OCI-LY3 (cell line): ENCODE data around the gene RGS6.

Experiments
- H2AFZ ChIP-seq: fragments of 200-600, 300-600 bp; shearing (Covaris generic); 2 replicates; pipeline ENCODE4 v1.6.0; 2014; ENCODE audit warnings: antibody characterized with exemption, low read depth, low read length
- H3K27ac ChIP-seq: fragments of 200-600, 300-600 bp; sonication (generic); 2 replicates; pipeline ENCODE4 v1.5.1; 2014; ENCODE audit warnings: mild to moderate bottlenecking, low read length, moderate library complexity, mixed read lengths
- H3K27me3 ChIP-seq: fragments of 200-600, 300-600 bp; sonication (generic); 2 replicates; pipeline ENCODE4 v1.6.1; 2014; ENCODE audit warnings: low read depth, low read length, mixed read lengths
- H3K36me3 ChIP-seq: fragments of 200-600, 300-600 bp; sonication (generic); replicated peaks from 2 replicates; pipeline ENCODE3; 2014; ENCODE audit warnings: low read depth, low read length, mixed read lengths
- H3K4me1 ChIP-seq: fragments of 300-600, 200-600 bp; sonication (generic); 2 replicates; pipeline ENCODE4 v1.6.1; 2014; ENCODE audit warnings: low read length, mixed read lengths
- H3K4me2 ChIP-seq: fragments of 200-600, 300-600 bp; sonication (generic); 2 replicates; pipeline ENCODE4 v1.6.1; 2014; ENCODE audit warnings: low read length, mixed read lengths
- H3K4me3 ChIP-seq: fragments of 300-600, 200-600 bp; sonication (generic); 2 replicates; pipeline ENCODE4 v1.5.1; 2014; ENCODE audit warnings: antibody characterized with exemption, mild to moderate bottlenecking, low read length, moderate library complexity
- H3K79me2 ChIP-seq: fragments of 300-600, 200-600 bp; shearing (Covaris generic); 2 replicates; pipeline ENCODE4 v1.6.1; 2014; ENCODE audit warnings: mild to moderate bottlenecking, low read length, mixed read lengths
- H3K9ac ChIP-seq: fragments of 300-600, 200-600 bp; shearing (Covaris generic); 2 replicates; pipeline ENCODE4 v1.6.0; 2014; ENCODE audit warnings: mild to moderate bottlenecking, low read length, moderate library complexity
- H3K9me3 ChIP-seq: fragments of 200-600, 300-600 bp; shearing (Covaris generic); 2 replicates; pipeline ENCODE4 v1.6.1; 2014; ENCODE audit warnings: low read length, mixed read lengths; ENCODE audit not compliant: insufficient read depth
- H4K20me1 ChIP-seq: fragments of 200-600, 300-600 bp; sonication (generic); 2 replicates; pipeline ENCODE4 v1.6.1; 2016; ENCODE audit warnings: low read length, mixed read lengths; ENCODE audit not compliant: insufficient read depth
- EZH2phosphoT487 ChIP-seq: fragments of 200-600 bp; shearing (Covaris generic); IDR thresholded peaks from 2 replicates; pipeline ENCODE4 v1.6.1; 2018; ENCODE audit warnings: antibody characterized with exemption, mixed run types, low read depth
- TF ChIP-seq, protein P1 (sequence below): fragments of 200-600, 300-600 bp; sonication (generic); IDR thresholded peaks from 2 replicates; pipeline ENCODE4 v1.5.1; 2014; ENCODE audit warnings: antibody characterized with exemption, low read length, low read depth

Gene RGS6

DNA sequence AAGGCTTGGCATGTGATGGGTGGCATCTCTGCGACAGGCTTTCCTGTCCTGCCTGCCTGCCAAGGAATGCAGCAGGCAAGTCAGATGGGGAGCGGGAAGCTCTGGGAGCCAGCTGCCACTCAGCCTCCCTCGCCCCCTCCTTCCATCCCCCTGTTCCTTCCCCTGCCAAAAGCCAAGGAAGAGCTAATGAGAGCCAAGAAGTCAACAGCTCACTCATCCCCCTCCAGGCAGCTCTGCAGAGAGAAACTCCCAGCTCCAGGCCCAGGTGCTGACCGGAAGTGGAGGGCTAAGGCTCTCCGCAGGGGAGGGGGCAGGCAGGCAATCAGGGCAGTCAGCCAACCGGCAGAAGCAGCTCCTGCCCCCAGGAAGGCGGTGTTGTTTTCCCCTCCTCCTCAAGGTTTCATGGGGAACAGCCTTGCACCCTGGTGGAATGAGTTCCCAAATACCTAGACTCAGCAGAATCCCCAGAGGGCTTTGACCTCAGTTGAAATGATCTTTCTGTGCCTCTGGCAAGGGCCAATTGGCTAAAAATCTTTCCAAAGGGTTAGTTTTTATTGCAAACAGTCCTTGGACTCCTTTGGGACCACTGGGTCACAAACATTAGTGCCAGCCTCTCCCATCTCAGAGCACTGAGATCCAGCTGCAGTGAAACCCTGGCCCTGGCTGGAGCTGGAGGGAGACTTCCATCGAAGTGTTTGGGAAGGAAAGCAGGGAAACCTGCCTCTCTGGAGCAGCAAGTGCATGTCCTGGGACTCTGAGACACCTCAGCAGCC, 612.6 kb downstream of the RGS6 start:
- Histone ChIP-seq H2AFZ (no peak overlapping the region), H3K4me2 (no peak overlapping the region), H3K27ac (no peak overlapping the region)

DNA sequence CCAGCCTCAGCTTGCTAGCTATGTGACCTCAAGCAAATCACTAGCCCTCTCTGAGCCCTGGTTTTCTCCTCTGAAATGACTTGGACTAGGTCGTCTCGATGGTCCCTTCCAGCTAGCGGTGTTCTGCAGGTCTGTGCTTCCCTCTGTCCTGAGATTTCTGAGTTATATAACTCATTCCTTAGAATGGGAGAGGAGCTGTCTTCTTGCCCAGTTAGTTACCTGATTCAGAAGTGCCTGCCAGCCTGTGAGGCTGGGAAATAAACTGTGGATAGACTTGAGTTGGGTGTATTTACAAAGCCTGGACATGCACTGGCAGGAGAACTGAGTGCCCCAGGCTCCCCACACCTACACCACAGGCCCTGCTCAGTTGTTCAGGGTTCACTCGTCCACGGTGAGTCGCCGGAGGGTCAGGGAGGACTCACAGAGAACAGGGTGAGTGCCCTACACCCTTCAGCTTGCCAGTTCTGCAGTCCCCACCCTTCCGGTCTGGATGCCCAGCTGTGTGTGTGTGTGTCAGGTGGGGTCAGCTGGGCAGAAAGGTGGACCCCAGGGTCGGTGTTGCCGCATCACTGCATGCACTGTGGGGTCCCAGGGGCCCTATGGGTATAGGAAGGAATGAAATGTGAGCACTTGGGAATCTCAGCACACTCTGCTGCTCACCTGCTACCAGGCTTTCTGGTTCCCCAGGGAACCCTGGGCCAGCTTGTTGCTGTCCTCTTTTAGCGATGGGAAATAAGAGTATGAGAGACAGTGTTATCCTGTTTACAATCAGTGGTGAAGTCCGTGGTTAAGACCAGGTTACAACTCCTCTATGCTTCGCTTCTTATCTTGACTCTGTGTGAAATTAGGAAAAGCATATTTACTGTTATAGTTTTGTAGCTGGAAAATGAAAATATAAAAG, 613.4 kb downstream of the RGS6 start:
- no peak overlapping the region for H2AFZ ChIP-seq
- H3K27me3 ChIP-seq: peaks cover 79% of the 10 kb centered on the region
- no peak for TF ChIP-seq EZH2phosphoT487
- TF ChIP-seq, protein P1, sequence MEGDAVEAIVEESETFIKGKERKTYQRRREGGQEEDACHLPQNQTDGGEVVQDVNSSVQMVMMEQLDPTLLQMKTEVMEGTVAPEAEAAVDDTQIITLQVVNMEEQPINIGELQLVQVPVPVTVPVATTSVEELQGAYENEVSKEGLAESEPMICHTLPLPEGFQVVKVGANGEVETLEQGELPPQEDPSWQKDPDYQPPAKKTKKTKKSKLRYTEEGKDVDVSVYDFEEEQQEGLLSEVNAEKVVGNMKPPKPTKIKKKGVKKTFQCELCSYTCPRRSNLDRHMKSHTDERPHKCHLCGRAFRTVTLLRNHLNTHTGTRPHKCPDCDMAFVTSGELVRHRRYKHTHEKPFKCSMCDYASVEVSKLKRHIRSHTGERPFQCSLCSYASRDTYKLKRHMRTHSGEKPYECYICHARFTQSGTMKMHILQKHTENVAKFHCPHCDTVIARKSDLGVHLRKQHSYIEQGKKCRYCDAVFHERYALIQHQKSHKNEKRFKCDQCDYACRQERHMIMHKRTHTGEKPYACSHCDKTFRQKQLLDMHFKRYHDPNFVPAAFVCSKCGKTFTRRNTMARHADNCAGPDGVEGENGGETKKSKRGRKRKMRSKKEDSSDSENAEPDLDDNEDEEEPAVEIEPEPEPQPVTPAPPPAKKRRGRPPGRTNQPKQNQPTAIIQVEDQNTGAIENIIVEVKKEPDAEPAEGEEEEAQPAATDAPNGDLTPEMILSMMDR: no peak
- no peaks in the 10 kb centered on the region for H4K20me1 ChIP-seq
- H3K4me3 ChIP-seq: no peak overlapping the region
- no peaks in the 10 kb centered on the region for H3K79me2 ChIP-seq
- H3K36me3 ChIP-seq: no peaks in the 10 kb centered on the region
- H3K9ac ChIP-seq: no peak overlapping the region
- H3K4me2 ChIP-seq: no peak overlapping the region
- H3K27ac ChIP-seq: no peak overlapping the region
- no peaks in the 10 kb centered on the region for H3K9me3 ChIP-seq
- no peaks in the 10 kb centered on the region for H3K4me1 ChIP-seq

More for the DNA sequence above, 612.6 kb downstream of the RGS6 start:
- Histone ChIP-seq H3K79me2 (no peaks in the 10 kb centered on the region), H3K4me3 (no peak overlapping the region), H3K9me3 (no peaks in the 10 kb centered on the region), H3K9ac (no peak overlapping the region), H3K4me1 (no peaks in the 10 kb centered on the region), H3K36me3 (no peaks in the 10 kb centered on the region), H3K27me3 (peaks cover 74% of the 10 kb centered on the region), H4K20me1 (0 out of 2 replicates have a peak, but pooled peaks cover 1% of the 10 kb centered on the region)
- no peak for TF ChIP-seq EZH2phosphoT487
- TF ChIP-seq, protein P1: no peak

DNA sequence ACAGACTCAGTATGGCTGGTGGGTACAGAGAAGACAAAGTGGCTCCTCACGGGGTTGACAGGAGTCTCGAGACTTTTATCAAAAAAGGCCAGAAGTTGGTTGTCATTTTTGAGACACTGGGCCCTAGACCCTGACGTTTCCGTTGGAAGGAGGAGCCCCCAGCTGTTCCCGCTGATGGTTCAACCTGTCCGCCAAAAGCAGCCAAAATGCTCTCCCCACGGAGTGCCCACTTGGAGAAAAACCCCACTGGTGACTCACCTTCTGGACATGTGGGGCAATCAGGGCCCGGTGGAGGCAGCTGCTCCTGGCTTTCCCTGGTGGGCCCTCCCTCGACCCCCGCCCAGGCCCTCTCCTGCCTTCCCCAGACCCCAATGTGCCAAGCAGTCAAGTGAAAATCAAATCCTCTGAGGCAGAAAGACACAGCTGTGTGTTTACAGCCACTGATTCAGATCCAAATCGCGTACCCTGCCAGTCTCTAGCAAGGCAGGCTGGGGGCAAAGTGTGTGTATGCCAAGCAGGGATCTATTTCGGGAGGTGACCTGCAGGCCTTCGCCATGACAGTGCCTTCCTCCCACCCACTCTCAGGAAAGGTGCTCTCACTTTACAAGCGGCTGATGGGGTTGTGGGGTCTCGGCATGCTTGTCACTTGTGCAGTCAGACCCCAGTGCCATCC, 614.3 kb downstream of the RGS6 start:
- Histone ChIP-seq H3K4me1 (no peaks in the 10 kb centered on the region), H3K4me2 (no peak overlapping the region), H3K36me3 (no peaks in the 10 kb centered on the region), H4K20me1 (no peaks in the 10 kb centered on the region), H3K27ac (no peak overlapping the region), H3K4me3 (no peak overlapping the region), H2AFZ (no peak overlapping the region), H3K79me2 (no peaks in the 10 kb centered on the region), H3K27me3 (peaks cover 78% of the 10 kb centered on the region), H3K9me3 (no peaks in the 10 kb centered on the region), H3K9ac (no peak overlapping the region)
- TF ChIP-seq, protein P1: no peak
- no peak for TF ChIP-seq EZH2phosphoT487
